ENCODE results near the gene APEH. TPM values are rescaled to one million over a fixed set of nuclear protein-coding genes. Genes with fewer than 3 reads are reported as not detected.

APEH gene
- total RNA-seq, 1 experiment from 2014 or later, result 246 TPM

- TF ChIP-seq ZBTB33 (IDR thresholded peaks at IDR 0.05; ENCODE audit: extremely low read depth, insufficient replicate concordance, low read length), result no peak
- TF ChIP-seq FOSL1 (IDR thresholded peaks at IDR 0.05; ENCODE audit: low read depth), result no peak
- TF ChIP-seq RAD21 (IDR thresholded peaks at IDR 0.05; ENCODE audit: low read depth), result no peak
- TF ChIP-seq EZH2 (IDR thresholded peaks at IDR 0.05), result no peak
- no peak for TF ChIP-seq EGR1 (IDR thresholded peaks at IDR 0.05; ENCODE audit: low read depth)
- no peak for TF ChIP-seq POLR2A (IDR thresholded peaks at IDR 0.05; ENCODE audit: borderline replicate concordance, extremely low read depth, insufficient read depth, insufficient read length)
Measured at GRCh38 chr3:49669352-49669751, 4.8 kb upstream of the APEH start (continued).

GRCh38 chr3:49670940-49671290 is 3.2 kb upstream of the APEH start:
- Histone ChIP-seq H3K4me1 (ENCODE audit: control insufficient read depth in 1 of 2, insufficient read depth in 2 of 2, low read length in 2 of 2) (peaks cover 10 to 46% of the 10 kb centered on the region in 2 experiments; a peak in 3 of 4 replicates), H3K9ac (ENCODE audit: low read length) (no peak overlapping the region), H3K27me3 (ENCODE audit: insufficient read depth, low read length) (no peaks in the 10 kb centered on the region), H3K9me3 (ENCODE audit: control insufficient read depth in 1 of 2, insufficient read depth in 1 of 2, low read depth in 1 of 2, low read length in 2 of 2) (no peaks in the 10 kb centered on the region), H3K36me3 (ENCODE audit: control insufficient read depth in 1 of 2, insufficient read depth in 2 of 2, low read length in 2 of 2) (peaks cover 0 to 4% of the 10 kb centered on the region in 2 experiments; a peak in 1 of 4 replicates), H3K9me2 (ENCODE audit: insufficient read depth) (no peaks in the 10 kb centered on the region), H2AFZ (ENCODE audit: low read depth, low read length, poor library complexity, severe bottlenecking) (no peak overlapping the region), H3K27ac (ENCODE audit: low read depth, low read length) (no peak overlapping the region), H3K79me2 (ENCODE audit: insufficient read depth, low read length) (peaks cover 18% of the 10 kb centered on the region), H3K4me3 (replicated peaks in 1 of 2; ENCODE audit: low read depth in 1 of 2, low read length in 2 of 2) (no peak overlapping the region), H4K20me1 (ENCODE audit: insufficient read depth) (no peaks in the 10 kb centered on the region), H3K4me2 (ENCODE audit: low read length) (no peak overlapping the region)
- intact Hi-C loops (cut with micrococcal nuclease), result loop anchor here (1.0 to 5.0 kb wide), 3 partner anchors 132 to 217 kb away; partner anchors contain the start of gene DAG1
- ChIA-PET CTCF (interaction anchor here (0.7 to 3.3 kb wide), 5 partner anchors 98 to 255 kb away, joined by 3 to 159 read pairs (median 10); no protein-coding TSS in a partner anchor), RAD21 (ENCODE audit: low non-redundant PET in 1 of 2, low total read pairs in 2 of 2, uncharacterized antibody in 2 of 2, unreplicated experiment in 2 of 2) (interaction anchor here (2.8 to 3.6 kb wide), 2 partner anchors 131 kb away, joined by 42 to 49 read pairs; no protein-coding TSS in a partner anchor), POLR2A (interaction anchor here (3.1 kb wide), 1 partner anchor 131 kb away, joined by 26 read pairs; no protein-coding TSS in a partner anchor)
- BruUV-seq (replicated peaks), result no TSS peak
- ATAC-seq, result no peak
- TF ChIP-seq ZNF274 (IDR thresholded peaks at IDR 0.05; ENCODE audit: low read depth, low read length) (no peak), EZH2phosphoT487 (IDR thresholded peaks at IDR 0.05; ENCODE audit: borderline replicate concordance) (no peak), ZFX (IDR thresholded peaks at IDR 0.05) (no peak), POLR2AphosphoS5 (IDR thresholded peaks at IDR 0.05; ENCODE audit: low read depth, low read length) (no peak), YY1 (IDR thresholded peaks at IDR 0.05; ENCODE audit: extremely low read depth, insufficient replicate concordance, low read depth, low read length) (no peak), CBX3 (IDR thresholded peaks at IDR 0.05; ENCODE audit: low read depth) (no peak), RAD21 (IDR thresholded peaks at IDR 0.05; ENCODE audit: low read depth) (no peak), CEBPB (IDR thresholded peaks at IDR 0.05; ENCODE audit: low read depth) (no peak), EGR1 (IDR thresholded peaks at IDR 0.05; ENCODE audit: low read depth) (no peak), MAX (IDR thresholded peaks at IDR 0.05) (no peak), EZH2 (IDR thresholded peaks at IDR 0.05) (no peak), JUND (IDR thresholded peaks at IDR 0.05) (no peak), ZBTB33 (IDR thresholded peaks at IDR 0.05; ENCODE audit: extremely low read depth, insufficient replicate concordance, low read length) (no peak), POLR2A (IDR thresholded peaks at IDR 0.05; ENCODE audit: borderline replicate concordance, extremely low read depth, insufficient read depth, insufficient read length) (no peak)
- DNase-seq (ENCODE audit: low read depth, low spot score), result no peak

Data from HCT116 (cell line).